Measurements from ENCODE around the gene PCDHB11.
"Not testable (repeated sequence)": the region's sequence is repeated elsewhere in the genome, so short reads cannot be mapped to it uniquely, and the experiment has no call there.

DNA sequence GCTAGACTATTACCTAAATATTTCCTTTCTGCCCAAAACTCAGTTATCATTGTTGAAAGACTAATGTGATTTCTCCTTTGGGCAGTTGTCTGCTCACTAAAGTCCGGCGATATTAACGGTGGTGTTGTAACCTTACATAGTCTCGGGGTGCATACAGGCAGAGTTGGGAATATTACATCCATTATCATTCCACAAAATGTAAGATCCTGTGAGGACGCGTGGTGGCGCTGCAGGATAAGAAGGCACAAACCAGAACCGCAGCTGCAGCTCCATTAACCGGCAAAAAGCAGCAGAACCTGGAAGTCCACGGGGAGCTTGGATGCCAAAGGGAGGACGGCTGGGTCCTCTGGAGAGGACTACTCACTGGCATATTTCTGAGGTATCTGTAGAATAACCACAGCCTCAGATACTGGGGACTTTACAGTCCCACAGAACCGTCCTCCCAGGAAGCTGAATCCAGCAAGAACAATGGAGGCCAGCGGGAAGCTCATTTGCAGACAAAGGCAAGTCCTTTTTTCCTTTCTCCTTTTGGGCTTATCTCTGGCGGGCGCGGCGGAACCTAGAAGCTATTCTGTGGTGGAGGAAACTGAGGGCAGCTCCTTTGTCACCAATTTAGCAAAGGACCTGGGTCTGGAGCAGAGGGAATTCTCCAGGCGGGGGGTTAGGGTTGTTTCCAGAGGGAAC, 14.4 kb downstream of the PCDHB11 start, which contains the start of gene PCDHB13:
- TF ChIP-seq, protein P1, sequence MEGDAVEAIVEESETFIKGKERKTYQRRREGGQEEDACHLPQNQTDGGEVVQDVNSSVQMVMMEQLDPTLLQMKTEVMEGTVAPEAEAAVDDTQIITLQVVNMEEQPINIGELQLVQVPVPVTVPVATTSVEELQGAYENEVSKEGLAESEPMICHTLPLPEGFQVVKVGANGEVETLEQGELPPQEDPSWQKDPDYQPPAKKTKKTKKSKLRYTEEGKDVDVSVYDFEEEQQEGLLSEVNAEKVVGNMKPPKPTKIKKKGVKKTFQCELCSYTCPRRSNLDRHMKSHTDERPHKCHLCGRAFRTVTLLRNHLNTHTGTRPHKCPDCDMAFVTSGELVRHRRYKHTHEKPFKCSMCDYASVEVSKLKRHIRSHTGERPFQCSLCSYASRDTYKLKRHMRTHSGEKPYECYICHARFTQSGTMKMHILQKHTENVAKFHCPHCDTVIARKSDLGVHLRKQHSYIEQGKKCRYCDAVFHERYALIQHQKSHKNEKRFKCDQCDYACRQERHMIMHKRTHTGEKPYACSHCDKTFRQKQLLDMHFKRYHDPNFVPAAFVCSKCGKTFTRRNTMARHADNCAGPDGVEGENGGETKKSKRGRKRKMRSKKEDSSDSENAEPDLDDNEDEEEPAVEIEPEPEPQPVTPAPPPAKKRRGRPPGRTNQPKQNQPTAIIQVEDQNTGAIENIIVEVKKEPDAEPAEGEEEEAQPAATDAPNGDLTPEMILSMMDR (conservative IDR thresholded peaks at IDR 0.05 in 1 of 2, IDR thresholded peaks at IDR 0.05 in 1 of 2; ENCODE audit: low read depth in 1 of 2, low read length in 2 of 2): not testable (repeated sequence)
- TF ChIP-seq EZH2 (IDR thresholded peaks at IDR 0.05; ENCODE audit: low read length, missing control alignments): not testable (repeated sequence)

Data from fibroblast of lung (primary cell).